Activated T-cell treated with anti-CD3 and anti-CD28 coated beads for 1 hour (primary cell): ENCODE data around the gene IQCE.

Experiments used
- DNase-seq: peaks from one replicate; pipeline ENCODE4 v3.0.0-alpha.2; 2020; ENCODE audit warnings: low read depth

Gene IQCE

DNA sequence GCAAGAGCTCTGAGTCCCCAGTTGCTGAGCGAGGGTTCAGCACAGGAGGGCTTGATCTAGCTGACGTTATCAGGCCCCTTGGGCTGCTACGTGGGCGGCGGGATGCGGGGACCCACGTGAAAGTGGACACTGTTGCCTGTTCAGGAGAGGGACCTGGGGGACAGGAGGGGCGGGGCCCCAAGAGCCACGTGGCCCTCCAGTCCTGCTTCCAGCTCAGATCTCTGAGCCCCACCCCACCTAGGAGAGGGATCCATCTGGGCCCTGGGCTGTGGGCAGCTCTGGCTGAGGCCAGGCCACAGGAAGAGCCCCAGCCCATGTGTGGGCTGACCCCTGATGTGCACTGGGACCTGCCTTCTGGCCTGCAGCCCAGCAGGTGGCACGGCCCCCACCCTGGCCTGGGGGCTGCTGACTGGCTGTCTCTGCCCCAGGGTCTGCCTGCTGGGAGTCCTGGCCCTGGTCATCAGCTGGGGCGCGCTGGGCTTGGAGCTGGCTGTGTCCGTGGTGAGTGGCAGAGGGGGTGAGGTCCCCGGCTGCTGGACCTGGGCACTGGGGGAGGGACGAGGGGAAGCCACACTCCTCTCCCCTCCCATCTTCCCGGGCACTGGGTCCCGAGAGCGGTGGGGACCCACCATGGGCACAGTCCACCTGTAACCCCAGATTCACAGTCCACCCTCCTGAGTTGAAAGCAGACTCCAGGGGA, 90.5 kb downstream of the IQCE start:
- DNase-seq, result no peak

DNA sequence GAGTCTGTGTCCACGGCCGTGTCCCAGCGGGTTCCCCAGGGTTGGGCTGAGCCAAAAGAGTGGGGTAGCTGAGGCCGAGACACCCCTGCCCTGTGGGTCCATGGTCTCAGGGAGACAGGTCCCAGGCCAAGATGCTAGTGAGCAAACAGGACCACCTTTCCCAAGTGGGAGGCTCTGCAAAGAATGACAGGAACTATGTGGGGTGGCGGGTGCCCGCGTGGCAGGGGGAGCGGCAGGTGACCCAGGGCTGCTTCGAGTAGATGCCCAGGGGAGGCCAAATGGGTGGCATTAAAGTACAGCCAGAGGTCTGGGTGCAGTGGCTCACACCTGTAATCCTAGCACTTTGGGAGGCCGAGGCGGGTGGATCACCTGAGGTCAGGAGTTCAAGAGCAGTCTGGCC, 91.2 kb downstream of the IQCE start:
- no peak for DNase-seq

DNA sequence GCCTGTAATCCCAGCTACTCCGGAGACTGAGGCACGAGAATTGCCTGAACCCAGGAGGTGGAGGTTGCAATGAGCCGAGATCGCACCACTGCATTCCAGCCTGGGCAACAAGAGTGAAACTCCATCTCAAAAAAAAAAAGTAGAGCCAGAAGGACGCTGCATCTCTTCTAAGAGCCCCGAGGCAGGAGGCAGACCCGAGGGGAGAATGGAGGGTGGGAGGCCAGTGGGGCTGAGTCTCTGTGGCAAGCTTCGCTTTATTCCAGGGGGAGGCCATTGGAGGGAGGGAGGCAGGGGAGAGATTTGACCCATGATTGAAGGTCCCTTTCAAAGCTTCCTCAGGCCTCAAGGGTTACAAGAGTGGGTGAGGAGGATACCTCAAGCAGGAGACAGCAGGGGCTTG, 91.7 kb downstream of the IQCE start:
- DNase-seq, result no peak

DNA sequence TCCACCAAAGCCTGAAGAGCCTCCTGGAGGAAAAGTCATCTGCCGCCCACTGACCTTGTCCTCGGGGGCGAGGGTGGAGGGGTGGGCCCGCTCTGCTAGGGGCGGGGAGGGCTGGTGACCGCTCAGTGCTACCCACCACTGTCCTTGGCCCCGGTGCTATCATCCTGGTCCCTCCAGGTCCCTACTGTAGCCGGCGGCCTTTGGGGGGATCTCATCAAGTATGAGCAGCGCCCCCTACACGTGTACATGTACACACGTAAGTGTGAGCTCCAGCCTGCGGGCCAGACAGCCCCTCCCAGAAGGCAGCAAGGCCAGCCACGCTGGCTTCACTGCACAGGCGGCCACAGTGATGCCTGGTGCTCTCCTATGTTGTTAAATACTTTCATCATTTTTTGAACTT, 92.6 kb downstream of the IQCE start:
- DNase-seq, result no peak

DNA sequence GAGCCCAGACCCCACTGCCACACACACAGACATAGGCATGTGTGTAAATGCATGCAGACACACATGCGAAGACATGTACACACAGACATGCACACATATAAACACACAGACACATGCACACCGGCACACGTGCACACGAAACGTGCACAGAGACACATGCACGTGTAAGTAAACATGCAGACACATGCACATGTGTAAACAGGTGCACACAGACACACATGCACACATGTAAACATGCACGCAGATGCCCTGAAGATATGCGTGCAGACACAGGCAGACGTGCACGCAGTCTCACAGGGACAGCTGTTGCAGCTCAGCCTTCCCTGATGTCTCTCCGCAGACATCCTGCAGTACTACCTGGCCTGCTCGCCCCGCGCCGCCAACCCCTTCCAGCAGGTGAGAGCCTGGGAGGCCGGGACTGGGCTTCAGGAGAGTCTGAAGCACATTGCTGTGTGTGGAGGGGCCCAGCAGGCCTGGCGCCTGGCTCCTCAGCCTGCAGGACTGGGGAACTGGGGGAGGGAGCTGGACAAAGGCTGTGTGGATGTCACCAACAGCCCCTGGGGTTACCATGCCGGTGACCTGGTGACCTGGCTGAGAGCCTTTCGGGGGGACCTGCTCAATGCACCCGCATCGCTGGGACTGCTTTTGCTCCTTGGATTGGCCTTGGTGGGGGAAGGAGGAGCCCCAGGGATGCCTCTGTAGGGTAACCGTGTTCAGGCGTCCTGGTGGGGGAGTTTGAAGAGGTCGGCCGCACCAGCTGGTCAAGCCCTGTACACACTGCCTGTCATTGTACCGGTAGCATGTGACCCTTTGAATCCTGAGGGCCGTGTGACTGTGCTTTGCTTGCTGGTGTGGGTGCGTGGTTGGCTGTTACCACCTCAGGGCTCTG, 93.3 kb downstream of the IQCE start:
- no peak for DNase-seq

DNA sequence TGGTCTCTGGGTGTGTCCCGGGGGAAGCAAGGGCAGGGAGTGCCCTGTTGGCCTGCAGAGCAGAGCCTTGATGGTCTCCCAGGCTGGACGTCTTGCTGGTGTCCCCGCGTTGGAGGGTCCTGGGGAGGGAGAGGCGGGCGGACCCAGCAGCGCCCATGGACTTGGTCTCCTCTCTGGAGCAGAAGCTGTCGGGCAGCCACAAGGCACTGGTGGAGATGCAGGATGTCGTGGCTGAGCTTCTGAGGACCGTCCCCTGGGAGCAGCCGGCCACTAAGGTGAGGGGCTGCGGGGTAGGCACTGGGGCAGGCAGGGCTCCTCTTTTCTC, 93.9 kb downstream of the IQCE start:
- no peak for DNase-seq

DNA sequence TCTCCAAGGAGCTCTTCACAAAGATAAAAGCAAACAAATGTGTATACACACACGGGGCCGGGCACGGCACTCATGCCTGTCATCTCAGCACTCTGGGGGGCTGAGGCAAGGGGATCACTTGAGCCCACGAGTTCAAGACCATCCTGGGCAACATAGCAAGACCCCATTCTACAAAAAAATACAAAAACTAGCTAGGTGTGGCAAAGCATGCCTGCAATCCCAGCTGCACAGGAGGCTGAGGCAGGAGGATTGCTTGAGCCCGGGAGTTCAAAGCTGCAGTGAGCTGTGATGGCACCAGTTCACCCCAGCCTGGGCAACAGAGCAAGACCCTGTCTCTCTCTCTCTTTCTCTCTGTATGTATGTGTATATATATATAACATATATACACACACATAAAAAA, 95.3 kb downstream of the IQCE start:
- DNase-seq, result no peak

DNA sequence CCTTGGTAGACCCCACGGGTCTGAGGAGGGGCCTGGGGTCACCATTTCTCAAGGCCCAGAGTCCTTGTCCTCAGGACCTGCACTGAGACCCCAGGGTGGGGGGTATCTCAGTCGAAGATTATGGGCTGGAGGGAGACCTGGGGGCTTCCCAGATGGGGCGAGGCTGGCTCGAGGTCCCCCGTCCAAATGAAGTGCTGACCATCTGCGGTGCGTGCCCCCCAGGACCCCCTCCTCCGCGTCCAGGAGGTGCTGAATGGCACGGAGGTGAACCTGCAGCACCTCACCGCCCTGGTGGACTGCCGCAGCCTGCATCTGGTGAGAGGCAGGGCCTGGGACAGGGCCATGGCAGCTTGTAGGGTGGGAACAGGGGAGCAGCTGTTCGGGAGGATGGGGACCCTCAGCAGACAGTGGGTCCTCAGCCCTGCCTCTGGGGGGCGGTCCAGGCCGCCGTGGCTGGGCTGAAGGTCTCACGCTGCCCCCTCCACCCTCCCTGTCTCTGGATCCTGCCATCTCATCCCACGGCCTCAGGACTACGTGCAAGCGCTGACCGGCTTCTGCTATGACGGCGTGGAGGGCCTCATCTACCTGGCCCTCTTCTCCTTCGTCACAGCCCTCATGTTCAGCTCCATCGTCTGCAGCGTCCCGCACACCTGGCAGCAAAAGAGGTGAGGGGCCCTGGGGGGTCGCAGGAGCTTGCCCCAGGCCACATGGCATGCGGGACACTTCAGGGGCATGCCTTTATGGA, 97.3 kb downstream of the IQCE start:
- no peak for DNase-seq

DNA sequence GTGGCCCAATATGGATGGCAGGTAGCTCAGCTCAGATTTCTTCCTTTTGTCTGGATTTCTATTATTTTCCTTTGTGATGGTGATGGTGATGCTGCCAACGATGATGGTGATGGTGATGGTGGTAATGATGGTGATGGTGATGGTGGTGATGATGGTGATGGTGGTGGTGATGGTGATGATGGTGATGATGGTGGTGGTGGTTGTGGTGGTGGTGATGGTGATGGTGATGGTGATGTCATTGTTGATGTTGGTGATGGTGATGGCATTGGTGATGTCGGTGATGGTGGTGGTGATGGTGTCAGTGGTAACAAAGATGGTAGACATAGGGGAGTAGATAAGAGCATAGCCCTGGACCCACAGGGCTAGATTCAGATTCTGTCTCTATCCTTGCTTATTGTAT, 98.4 kb downstream of the IQCE start:
- no peak for DNase-seq

DNA sequence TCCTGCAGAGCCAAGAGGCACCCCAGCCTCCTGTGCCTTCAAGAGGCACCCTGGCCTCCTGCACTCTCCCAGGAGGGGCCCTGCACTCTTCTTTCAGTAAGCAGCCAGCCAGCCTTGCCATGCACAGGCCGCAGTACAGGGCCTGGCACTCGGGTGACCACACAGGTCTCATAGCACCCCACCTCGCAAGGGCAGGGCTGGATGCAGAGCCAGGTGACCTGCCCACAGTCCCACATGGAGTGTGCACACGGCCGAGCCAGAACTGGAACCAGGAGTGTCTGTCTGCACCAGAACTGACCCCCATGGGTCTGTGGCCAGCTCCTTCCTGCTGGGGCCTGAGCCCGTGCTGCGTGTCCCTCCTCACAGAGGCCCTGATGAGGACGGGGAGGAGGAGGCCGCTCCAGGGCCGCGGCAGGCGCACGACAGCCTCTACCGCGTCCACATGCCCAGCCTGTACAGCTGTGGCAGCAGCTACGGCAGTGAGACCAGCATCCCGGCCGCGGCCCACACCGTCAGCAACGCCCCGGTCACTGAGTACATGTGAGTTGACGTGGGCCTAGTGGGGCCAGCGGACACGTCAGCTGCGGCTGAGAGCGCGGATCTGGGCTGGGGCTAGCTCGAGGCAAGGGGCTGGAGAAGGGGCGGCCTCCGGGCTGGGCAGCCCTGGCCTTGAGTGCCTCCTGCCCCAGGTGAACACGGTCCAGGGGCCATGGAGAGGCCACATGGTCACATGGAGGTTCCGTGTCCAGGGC, 99.3 kb downstream of the IQCE start:
- no peak for DNase-seq

DNA sequence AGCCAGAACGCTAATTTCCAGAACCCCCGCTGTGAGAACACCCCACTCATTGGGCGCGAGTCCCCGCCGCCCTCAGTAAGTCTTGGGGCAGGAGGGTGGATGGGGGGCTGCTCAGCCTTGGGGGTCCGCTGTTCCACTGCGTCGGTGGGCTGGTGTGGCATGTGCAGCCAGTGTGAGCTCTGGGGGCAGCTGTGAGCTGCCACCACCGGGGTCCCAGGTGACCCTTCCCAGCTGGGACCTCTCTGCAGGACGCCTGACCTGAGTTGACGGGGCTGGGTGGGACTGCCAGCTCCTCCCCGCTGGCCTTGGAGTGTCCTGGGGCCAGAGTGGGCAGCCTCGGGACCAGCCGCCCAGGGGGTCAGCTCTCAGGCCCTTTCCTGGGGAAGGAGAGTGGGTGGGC, 100.2 kb downstream of the IQCE start:
- no peak for DNase-seq

DNA sequence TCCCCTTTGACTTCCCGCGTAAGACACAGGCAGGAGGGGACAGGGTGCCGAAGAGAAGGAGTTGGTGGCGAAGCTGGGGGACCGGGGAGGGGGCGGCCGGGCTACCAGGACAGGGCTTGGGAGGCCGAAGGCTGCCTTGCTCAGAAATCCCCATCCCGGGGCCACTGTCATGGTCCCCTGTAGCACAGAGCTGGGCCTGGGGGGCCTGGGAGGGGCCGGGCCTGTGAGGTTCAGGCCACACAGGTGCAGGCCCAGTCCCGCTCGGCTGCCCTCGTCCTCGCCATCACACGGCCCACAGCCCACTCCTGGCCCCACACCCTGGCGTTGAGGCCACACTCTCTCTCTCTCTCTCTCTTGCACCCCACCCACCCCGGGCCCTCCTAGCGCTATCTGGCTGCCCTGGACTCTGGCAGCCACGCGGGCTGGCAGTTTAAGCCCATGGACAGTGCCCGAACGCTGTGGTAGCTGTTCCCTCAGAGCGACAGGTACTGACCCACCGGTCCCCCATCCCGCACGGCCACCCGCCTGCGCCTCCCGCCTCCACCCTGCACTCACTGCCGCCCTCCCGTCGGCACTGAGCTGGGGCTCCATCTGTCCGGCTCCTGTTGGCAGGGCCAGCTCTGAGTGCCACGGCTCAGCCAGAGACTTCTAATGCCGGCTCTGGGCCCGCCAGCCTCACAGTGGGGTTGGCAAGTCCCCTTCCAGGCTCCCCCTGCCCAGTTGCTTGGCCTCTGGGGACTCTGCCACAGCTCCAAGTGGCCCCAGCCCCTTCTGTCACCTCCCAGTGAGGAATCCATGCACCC, 101.0 kb downstream of the IQCE start:
- DNase-seq, result no peak

DNA sequence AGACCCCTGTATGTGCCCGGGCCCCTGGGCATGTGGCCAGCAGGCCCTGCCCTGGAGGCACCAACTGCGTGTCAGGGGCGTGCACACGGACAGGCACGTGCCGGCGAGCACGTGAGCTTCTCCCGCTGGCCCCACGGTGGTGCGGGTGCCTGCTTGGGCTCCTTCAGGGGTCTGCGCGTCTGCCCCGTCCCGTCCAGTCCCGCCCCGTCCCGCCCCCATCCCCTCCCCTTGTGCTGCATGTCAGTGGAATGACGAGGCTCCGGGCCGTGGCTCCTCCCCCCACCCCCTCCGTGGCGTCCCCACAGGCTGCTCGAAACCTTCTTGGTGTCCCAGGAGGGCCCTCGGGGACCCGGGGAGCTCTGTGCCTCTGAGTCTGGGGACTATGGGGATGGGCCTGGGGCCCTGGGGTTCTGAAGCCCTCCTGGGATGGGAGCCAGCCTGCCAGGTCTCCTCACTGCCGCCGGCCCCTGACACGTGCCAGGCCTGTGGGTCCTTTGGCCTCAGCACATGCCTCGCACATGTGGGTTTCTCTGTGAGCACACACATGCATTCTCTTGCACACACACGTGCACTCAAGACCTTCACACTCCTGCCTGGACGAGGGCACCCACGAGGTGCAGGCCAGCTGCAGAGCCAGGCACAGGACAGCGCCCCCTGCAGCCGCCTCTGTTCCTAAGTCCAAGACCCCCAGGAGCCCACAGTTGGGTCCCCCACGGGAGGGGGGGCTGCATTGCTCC, 101.7 kb downstream of the IQCE start:
- no peak for DNase-seq

DNA sequence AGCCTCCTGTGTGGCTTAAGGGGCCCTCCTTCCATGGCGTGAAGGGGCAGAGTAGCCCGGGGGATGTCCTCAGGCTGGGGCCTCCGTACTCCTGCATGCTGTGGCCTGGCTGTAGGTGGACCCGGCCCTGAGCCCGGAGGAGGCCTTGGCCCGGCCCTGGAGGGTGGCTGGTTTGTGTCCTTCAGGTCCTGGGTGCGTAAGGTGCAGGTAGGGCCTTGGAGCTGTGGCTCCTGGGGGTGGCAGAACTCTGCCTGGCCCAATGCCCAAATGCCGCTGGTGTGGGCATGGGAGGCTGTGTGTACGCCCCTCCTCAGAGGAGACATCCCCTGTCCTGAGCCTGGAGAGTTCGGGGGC, 102.3 kb downstream of the IQCE start:
- no peak for DNase-seq

DNA sequence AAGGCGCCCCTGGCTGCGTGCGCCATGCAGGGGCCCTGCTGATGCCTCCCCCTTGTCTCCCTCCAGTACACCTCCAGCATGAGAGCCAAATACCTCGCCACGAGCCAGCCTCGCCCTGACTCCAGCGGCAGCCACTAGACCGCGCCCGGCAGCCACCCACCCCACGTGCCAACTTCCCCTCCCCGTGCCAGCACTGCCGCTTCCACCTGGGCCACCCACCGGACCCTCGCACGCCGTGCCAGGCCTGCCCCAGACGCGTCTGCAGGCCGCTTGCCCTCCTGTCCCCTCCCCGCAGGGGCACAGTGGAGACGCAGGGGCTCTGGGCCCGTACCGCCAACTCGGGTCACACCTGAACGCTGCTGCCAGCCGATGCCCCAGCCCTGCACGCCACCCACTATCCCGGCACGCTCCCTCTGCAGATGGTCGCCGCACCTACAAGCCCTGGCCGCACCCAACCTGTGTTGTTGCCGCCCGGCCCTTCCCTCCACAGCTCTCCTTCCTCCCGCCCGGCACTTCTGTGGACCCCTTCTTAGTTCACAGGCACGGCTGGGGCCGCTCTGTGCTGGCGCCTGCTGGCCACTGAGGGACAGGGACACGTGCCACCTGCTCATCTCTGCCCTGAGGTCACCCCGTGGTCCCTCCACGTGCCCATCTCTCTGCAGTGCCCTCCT, 103.0 kb downstream of the IQCE start:
- no peak for DNase-seq

DNA sequence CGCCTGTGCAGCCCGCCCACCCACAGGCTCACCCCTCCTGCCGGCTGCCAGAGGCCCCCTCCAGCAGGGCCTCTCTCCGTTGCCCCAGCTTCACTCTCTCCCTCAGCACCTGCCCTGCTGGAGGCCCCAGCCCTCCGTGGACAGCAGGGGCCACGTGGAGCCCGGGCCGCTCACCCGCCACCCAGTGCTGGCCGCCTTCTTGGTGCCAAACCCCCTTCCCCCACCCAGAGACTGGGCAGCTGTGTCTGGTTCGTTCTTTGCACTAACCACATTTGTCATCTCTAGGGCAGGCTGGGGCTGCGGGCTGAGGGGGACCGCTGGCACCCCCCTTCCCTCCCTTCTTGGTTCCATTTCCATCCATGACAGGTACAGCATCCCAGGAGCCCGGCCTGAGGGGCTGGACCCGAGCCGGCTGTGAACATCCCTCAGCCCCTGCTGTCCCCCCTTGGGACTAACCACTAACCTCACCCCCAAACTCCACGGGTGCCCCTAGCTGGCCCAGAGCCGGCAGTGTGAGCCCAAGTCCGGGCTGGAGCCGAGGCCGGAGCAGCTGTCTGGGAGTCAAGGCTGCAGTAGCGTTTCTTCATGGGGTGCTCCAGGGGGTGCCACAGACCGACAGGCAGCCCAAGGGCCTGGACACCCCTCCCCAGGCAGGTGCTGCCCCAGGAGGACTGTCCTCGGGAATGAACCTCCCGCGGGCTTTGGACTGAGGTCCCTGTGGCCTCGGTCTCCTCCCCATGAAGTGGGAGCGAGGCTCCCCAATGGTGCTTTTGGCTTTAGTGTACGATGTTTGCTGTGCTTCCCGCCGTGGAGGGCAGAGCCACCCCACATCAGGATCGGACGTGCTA, 103.7 kb downstream of the IQCE start:
- no peak for DNase-seq

DNA sequence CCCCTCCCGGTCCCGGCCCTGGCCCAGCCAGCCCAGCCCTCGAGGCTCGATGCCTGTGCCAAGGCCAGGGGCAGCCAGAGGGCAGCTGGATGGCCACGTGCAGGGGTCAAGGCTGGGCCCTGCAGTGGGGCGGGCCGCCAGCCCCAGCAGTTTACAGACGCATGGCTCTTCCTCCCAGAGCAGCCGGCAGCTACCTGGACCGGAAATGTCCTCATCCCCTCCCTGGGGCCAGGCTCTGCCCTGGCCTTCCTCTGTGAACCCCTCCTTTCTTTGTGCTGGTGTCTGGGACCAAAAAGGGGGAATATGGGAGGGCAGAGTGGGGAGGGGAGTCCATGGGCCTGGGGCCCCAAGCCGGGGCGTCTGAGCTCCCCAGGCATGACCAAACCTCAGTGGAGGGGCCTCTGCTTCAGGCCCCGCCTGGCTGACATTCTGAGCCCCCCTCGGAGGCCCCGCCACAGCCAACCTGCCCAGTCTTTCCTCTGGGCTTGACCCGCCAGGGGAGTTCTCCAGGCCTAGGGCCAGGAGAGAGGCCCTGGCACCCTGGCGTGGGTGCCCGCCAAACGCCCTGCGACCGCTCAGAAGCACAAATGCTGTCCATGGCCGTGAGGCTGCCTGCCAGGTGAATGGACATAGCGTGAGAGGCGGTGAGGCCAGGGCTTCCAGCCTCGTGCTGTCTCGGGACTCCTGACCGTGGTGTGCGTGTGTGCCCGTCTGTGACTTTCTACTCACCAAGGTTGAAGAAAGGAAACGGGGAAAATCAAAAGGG, 104.5 kb downstream of the IQCE start:
- no peak for DNase-seq

DNA sequence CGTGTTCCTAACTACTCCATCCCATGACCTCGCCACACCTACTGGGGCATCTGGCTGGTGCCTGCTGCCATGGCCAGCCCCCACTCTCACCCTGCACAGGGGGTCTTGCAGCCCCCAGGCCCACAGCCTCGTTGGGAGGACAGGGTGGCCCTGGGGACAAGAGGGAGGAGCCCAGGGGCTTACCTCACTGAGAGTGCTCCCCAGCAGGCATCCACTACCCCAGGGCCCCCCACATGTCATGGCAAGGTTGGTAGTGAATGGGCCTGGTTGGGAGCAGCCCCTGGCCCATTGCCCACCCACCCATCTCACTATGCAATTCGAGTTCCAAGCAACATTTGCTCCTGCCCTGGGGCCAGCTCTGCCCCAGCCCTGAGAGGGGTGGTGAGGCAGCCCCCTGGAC, 105.2 kb downstream of the IQCE start:
- DNase-seq, result no peak
